ENCODE results near the gene PIAS2.

PIAS2 gene

DNA sequence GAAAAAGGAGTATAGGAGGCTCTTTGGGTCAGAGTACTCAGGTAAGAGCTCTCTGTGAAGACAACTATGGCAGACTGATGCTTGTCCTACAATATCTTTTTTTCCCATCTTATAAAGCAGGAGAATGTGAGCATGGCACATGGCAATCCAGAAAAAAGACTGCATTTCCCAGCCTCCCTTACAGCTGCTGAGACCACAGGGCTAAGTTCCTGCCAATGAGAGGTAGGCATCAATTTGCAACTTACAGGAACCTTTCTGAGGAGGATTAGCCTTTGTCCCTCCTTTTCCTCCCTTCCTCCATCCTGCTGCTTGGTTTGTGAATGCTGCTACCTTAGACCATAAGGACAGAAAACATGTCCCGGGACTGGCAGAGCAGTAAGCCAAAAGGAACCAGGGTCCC is 122.7 kb downstream of the PIAS2 start:
- TF ChIP-seq FOXP2 (optimal IDR thresholded peaks at IDR 0.05; ENCODE audit: borderline replicate concordance, extremely low read depth, extremely low read length, insufficient read depth) (no peak), SIN3A (IDR thresholded peaks at IDR 0.05; ENCODE audit: borderline replicate concordance, insufficient read depth, low read length) (no peak), POLR2AphosphoS5 (IDR thresholded peaks at IDR 0.05; ENCODE audit: low read depth, low read length) (no peak), TAF1 (IDR thresholded peaks at IDR 0.05; ENCODE audit: borderline replicate concordance, insufficient read depth, low read length) (no peak)
- TF ChIP-seq, protein P1, sequence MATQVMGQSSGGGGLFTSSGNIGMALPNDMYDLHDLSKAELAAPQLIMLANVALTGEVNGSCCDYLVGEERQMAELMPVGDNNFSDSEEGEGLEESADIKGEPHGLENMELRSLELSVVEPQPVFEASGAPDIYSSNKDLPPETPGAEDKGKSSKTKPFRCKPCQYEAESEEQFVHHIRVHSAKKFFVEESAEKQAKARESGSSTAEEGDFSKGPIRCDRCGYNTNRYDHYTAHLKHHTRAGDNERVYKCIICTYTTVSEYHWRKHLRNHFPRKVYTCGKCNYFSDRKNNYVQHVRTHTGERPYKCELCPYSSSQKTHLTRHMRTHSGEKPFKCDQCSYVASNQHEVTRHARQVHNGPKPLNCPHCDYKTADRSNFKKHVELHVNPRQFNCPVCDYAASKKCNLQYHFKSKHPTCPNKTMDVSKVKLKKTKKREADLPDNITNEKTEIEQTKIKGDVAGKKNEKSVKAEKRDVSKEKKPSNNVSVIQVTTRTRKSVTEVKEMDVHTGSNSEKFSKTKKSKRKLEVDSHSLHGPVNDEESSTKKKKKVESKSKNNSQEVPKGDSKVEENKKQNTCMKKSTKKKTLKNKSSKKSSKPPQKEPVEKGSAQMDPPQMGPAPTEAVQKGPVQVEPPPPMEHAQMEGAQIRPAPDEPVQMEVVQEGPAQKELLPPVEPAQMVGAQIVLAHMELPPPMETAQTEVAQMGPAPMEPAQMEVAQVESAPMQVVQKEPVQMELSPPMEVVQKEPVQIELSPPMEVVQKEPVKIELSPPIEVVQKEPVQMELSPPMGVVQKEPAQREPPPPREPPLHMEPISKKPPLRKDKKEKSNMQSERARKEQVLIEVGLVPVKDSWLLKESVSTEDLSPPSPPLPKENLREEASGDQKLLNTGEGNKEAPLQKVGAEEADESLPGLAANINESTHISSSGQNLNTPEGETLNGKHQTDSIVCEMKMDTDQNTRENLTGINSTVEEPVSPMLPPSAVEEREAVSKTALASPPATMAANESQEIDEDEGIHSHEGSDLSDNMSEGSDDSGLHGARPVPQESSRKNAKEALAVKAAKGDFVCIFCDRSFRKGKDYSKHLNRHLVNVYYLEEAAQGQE (IDR thresholded peaks at IDR 0.05; ENCODE audit: insufficient read depth in 1 of 2, low read depth in 2 of 2, low read length in 2 of 2) = no peak

DNA sequence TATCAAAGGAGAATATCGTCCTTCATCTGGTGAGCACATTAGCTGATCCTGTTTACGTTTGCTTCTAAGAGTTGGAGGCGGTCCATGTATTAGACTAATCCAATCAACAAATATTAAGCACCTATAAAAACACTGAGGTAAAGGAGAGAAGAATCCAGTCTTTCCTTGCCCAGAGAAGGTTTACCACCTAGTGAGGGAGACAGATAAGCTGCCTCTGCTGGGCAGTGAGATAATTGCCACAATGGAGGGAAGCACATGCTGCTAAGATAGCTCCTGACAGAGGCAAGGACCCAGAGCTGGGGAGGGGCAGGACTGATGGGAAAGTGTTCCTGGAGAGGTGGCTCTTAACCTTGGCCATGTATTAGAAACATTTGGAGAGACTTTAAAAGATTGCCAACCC is 123.7 kb downstream of the PIAS2 start:
- TF ChIP-seq TAF1 (IDR thresholded peaks at IDR 0.05; ENCODE audit: borderline replicate concordance, insufficient read depth, low read length) (no peak), POLR2AphosphoS5 (IDR thresholded peaks at IDR 0.05; ENCODE audit: low read depth, low read length) (no peak), FOXP2 (optimal IDR thresholded peaks at IDR 0.05; ENCODE audit: borderline replicate concordance, extremely low read depth, extremely low read length, insufficient read depth) (no peak), SIN3A (IDR thresholded peaks at IDR 0.05; ENCODE audit: borderline replicate concordance, insufficient read depth, low read length) (no peak)
- TF ChIP-seq, protein P1 (IDR thresholded peaks at IDR 0.05; ENCODE audit: insufficient read depth in 1 of 2, low read depth in 2 of 2, low read length in 2 of 2) = no peak

DNA sequence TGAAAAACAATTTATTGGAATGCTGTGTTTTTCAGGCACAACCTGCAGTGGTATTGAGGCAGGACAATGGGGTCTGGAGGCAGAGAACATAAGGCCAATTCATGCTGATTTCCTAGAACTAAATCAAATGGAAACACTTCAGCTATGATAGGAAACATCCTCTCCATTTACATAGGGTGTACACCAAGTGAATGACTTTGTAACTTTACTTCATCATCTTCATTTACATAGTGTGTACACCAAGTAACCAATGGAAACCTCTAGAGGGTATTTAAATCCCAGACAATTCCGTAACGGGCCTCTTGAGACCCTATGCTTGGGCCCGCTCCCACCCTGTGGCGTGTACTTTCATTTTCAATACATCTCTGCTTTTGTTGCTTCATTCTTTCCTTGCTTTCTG is 128.2 kb downstream of the PIAS2 start:
- no peak for TF ChIP-seq TAF1 (IDR thresholded peaks at IDR 0.05; ENCODE audit: borderline replicate concordance, insufficient read depth, low read length)
- TF ChIP-seq, protein P1 (IDR thresholded peaks at IDR 0.05; ENCODE audit: insufficient read depth in 1 of 2, low read depth in 2 of 2, low read length in 2 of 2) = no peak
- TF ChIP-seq POLR2AphosphoS5 (IDR thresholded peaks at IDR 0.05; ENCODE audit: low read depth, low read length) = no peak
- TF ChIP-seq FOXP2 (optimal IDR thresholded peaks at IDR 0.05; ENCODE audit: borderline replicate concordance, extremely low read depth, extremely low read length, insufficient read depth) = no peak
- no peak for TF ChIP-seq SIN3A (IDR thresholded peaks at IDR 0.05; ENCODE audit: borderline replicate concordance, insufficient read depth, low read length)

DNA sequence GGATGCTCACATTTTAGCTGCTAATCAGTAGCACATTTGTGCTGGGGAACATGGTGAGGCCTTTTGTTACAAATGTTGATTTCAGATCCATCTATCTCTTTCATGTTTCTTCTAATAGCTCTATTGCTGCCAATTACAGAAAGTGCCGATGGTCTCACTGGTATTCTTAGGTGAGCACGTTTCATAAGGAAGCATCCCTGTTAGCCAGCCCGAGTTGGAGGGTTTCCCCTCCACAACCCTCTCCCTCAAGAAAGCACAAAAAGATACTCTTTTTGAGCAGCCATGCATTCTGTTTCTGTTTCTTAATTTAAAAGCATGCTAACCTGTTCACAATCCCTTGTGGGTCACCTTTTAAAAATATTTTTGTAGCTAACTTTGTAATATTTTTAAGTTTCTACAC is 129.6 kb downstream of the PIAS2 start:
- TF ChIP-seq TAF1 (IDR thresholded peaks at IDR 0.05; ENCODE audit: borderline replicate concordance, insufficient read depth, low read length) (no peak), POLR2AphosphoS5 (IDR thresholded peaks at IDR 0.05; ENCODE audit: low read depth, low read length) (no peak)

DNA sequence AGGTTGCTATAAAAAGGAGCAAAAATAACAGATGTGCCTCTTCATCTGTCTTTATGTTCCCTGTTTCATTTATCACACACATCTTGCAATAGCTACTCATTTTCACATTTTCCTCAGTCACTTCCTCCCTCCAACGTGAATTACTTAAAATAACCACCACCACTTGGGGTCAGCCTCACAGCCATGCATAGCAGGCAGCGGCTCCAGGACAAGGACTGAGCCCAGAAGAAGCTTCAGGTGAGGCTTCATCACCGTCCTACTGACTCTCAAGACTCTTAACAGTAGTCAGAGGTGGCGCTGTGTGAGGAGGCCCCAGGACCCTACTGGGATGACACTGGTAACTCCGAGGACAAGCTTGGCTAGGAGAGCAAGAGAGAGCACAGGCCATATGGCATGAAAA is 144.9 kb downstream of the PIAS2 start:
- TF ChIP-seq POLR2AphosphoS5 (IDR thresholded peaks at IDR 0.05; ENCODE audit: low read depth, low read length) = no peak
- no peak for TF ChIP-seq SIN3A (IDR thresholded peaks at IDR 0.05; ENCODE audit: borderline replicate concordance, insufficient read depth, low read length)
- TF ChIP-seq TAF1 (IDR thresholded peaks at IDR 0.05; ENCODE audit: borderline replicate concordance, insufficient read depth, low read length) = no peak
- TF ChIP-seq, protein P1 (IDR thresholded peaks at IDR 0.05; ENCODE audit: insufficient read depth in 1 of 2, low read depth in 2 of 2, low read length in 2 of 2) = no peak
- TF ChIP-seq FOXP2 (optimal IDR thresholded peaks at IDR 0.05; ENCODE audit: borderline replicate concordance, extremely low read depth, extremely low read length, insufficient read depth) = no peak

All from PFSK-1 (cell line).